GM12875 (cell line): ENCODE data around the gene IGHMBP2.

ENCODE experiments used
- H3K4me3 ChIP-seq: one replicate; pipeline ENCODE4 v1.5.1; 2011; ENCODE audit warnings: low read depth, low read length, control low read depth
- TF ChIP-seq, protein P1 (sequence below): IDR thresholded peaks from 2 replicates; pipeline ENCODE4 v1.5.1; 2011; ENCODE audit warnings: low read depth, mild to moderate bottlenecking, control low read depth, inconsistent platforms, low read length, moderate library complexity, borderline replicate concordance; ENCODE audit not compliant: insufficient read depth

The IGHMBP2 gene

DNA sequence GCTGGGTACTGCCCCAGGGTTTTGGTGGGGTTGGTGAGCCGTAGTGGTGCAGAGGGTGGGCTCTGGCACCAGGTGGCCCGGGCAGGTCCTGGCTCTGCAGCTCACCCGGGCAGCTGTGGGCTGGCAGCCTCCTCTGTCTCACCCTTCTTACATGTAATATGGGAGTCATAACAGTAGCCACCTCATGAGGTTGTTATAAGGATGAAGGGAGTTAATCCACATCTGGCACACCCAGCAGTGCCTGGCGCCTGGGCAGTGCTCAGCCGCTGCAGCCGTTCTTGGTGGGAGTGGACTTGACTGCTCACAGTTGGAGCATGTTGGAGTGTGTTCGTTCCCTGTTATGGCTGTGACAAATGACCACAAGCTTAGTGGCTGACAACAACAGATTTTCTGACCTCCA lies 28.7 kb downstream of the IGHMBP2 start:
- TF ChIP-seq, protein P1, sequence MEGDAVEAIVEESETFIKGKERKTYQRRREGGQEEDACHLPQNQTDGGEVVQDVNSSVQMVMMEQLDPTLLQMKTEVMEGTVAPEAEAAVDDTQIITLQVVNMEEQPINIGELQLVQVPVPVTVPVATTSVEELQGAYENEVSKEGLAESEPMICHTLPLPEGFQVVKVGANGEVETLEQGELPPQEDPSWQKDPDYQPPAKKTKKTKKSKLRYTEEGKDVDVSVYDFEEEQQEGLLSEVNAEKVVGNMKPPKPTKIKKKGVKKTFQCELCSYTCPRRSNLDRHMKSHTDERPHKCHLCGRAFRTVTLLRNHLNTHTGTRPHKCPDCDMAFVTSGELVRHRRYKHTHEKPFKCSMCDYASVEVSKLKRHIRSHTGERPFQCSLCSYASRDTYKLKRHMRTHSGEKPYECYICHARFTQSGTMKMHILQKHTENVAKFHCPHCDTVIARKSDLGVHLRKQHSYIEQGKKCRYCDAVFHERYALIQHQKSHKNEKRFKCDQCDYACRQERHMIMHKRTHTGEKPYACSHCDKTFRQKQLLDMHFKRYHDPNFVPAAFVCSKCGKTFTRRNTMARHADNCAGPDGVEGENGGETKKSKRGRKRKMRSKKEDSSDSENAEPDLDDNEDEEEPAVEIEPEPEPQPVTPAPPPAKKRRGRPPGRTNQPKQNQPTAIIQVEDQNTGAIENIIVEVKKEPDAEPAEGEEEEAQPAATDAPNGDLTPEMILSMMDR, result no peak
- H3K4me3 ChIP-seq, result no peak overlapping the region

DNA sequence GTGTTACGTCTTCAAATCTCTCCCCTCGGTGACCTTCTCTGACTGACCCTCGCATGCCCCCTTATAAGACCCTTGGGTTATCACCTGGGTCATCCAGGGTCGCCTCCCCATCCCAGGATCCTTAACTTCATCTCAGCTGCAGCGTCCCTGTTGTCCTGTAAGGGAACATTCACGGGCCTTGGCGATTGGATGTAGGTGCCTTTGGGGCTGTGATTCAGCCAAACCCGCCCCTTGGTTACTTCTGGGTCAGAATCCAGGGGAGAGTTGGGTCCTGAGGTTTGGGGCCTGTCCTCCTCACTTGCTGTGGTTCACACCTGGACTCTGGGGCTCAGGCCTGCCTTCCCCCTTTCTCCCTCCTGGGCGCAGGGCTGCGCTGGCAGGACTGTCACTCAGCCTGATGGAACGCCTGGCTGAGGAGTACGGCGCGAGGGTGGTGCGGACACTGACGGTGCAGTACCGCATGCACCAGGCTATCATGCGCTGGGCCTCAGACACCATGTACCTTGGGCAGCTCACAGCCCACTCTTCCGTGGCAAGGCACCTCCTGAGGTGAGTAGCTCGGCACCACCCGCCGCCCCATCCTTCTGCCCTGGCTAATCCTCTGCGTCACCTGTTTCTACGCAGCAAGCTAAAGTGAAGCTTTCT lies 29.4 kb downstream of the IGHMBP2 start:
- H3K4me3 ChIP-seq, result no peak overlapping the region
- TF ChIP-seq, protein P1, result no peak

DNA sequence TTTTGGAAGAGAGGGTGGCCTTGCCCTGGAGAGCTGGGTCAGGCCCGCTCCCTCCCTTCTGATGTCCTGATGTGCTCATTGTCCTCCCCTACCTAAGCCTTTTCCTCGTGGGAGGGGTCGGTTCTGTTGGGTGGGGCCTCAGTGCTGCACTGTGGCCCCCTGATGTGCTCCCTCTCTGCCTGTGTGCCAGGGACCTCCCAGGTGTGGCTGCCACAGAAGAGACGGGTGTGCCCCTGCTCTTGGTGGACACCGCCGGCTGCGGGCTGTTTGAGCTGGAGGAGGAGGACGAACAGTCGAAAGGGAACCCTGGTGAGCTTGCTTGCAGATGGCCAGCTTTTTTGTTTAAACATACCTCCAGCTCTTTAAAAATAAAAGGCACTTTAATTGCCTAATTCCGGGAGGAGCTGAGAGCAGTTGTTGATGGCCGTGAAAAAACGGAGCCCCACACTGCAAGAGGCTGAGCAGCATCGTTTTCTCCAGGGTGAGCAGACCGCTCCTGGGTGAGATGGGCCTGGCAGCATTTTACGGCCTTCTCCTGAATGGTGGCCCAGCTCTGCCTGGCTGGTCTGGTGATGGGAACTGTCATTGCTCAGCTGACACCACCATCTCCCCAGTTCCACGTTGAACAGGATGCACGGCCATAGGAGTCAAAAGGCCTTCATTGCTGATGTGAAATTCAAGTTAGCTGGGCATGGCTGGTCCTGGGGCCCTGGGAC lies 30.1 kb downstream of the IGHMBP2 start:
- TF ChIP-seq, protein P1, result no peak
- no peak overlapping the region for H3K4me3 ChIP-seq

DNA sequence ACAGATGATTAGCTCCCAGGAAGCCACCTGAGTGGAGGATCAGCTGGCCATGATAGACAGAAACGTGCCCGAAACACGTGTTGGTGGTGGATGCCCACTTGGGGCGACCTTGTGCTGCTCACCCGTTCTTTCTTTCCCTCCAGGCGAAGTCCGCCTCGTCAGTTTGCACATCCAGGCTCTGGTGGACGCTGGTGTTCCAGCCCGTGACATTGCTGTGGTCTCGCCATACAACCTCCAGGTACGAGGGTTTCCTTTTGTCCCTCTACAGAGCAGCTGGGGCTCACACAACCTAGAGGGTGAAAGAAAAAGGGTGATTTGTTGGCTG lies 30.6 kb downstream of the IGHMBP2 start:
- TF ChIP-seq, protein P1, result no peak
- H3K4me3 ChIP-seq, result no peak overlapping the region

DNA sequence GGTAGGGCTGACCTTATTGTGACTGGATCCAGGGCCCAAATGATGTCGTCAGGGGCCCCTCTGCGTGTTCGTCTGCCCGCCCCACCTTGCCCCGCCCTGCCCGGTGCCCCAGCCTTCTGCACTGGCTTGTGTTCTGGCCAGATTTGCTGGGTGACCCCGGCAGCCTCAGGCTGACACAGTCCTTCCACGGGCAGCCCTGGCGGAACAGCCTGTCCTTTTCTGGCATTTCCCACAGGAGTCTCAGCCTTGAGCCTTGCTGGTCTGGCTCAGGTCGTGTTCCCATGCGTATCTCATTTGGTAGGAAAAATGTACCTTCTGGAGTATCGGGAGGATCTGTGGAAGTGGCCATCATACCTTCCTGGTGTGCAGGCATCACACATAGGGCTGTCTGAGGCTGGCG lies 31.0 kb downstream of the IGHMBP2 start:
- H3K4me3 ChIP-seq, result no peak overlapping the region
- TF ChIP-seq, protein P1, result no peak

DNA sequence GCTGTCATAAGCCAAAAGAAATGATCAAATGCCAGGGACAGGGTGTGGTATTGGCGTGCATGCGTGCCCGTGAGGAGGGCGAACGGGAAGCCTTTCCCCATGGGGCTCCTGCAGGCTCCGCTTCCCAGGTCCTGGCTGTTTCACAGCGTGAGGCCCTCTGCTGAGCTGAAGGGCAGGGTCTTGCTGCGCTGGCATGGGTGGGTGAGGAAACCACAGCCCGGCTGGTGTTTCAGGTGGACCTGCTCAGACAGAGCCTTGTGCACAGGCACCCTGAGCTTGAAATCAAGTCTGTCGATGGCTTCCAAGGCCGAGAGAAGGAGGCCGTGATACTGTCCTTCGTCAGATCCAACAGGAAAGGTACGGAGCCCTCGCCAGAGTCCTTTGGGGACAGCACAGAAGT lies 31.4 kb downstream of the IGHMBP2 start:
- no peak overlapping the region for H3K4me3 ChIP-seq
- TF ChIP-seq, protein P1, result no peak
